ENCODE data around the gene RAB1B.
"Not testable (repeated sequence)": the region's sequence is repeated elsewhere in the genome, so short reads cannot be mapped to it uniquely, and the experiment has no call there.

RAB1B gene

DNA sequence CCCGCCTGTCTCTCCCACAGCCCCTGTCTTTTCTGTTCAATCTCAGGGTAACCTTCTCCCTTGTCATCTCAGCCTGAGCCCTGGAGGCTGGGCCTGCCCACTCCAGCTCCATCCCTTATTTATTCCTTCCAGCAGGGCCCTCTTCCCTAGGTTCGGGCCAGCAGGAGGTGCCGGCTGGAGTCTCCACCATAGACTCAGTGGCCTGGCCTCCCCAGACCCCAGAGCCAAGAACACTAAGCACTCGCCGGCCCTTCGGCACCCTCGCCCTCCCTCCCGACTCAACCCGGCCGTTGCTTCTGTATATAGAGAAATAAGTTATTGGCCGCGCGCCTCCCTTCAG is 1.4 kb upstream of the RAB1B start:
- peak overlapping the region; percentile 63 for H3K9ac ChIP-seq (ENCODE audit: low read depth, low read length)
- no peaks in the 10 kb centered on the region for H3K4me1 ChIP-seq (ENCODE audit: insufficient read depth, low read length)
- H3K36me3 ChIP-seq (ENCODE audit: insufficient read depth, low read length), result no peaks in the 10 kb centered on the region
- H3K9me3 ChIP-seq (ENCODE audit: control insufficient read depth, insufficient read depth, low read length), result no peaks in the 10 kb centered on the region

DNA sequence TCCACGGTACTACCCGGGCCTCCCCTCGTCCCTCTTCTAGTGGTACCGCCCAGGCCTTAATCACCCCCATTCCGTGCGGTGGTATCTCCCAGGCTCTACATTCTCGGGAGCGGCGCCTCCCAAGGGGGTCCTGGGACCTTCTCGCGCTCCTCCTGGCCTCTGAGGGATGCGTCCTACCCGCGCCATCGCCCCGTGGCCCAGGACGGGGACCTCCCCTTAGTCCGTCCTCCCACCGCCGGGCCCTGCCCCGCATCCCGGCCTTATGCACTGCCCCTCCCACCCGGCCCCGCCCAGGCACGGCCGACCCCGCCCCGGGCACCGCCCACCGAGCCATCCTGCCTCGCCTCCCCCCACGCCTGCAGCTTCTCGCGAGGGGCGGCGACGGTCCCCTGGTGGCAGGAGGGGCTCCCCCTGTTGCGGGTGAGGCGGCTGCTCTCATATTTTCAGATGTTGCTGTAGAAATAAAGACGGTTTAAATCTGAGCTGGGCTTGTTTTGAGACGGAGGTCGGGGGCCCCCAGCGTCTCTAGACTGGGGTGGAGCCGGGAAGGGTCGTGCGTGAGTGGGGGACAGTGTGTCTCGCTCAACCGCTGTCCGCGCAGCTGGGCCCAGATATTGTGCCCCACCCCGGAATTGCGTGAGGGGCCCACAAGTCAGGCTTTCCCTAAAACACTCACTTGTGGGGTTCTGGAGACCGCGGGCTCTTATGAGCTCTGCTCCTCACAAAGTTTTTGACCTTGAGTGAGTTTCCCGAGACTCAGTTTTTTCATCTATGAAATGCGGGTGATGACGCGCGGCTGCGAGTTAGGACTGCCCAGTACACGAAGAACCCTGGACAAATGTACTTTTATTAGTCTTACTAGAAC is 828 bp upstream of the RAB1B start:
- Histone ChIP-seq H3K9ac (ENCODE audit: low read depth, low read length) (peak overlapping the region; percentile 82), H3K36me3 (ENCODE audit: insufficient read depth, low read length) (peaks cover 4% of the 10 kb centered on the region; the same call in 1 of the 2 replicates), H3K4me1 (ENCODE audit: insufficient read depth, low read length) (no peaks in the 10 kb centered on the region), H3K9me3 (ENCODE audit: control insufficient read depth, insufficient read depth, low read length) (no peaks in the 10 kb centered on the region)

GRCh38 chr11:66268952-66269905 is 790 bp downstream of the RAB1B start:
- H3K36me3 ChIP-seq (ENCODE audit: insufficient read depth, low read length), result peaks cover 11% of the 10 kb centered on the region; the same call in 1 of the 2 replicates
- H3K9me3 ChIP-seq (ENCODE audit: control insufficient read depth, insufficient read depth, low read length), result no peaks in the 10 kb centered on the region
- no peaks in the 10 kb centered on the region for H3K4me1 ChIP-seq (ENCODE audit: insufficient read depth, low read length)
- H3K9ac ChIP-seq (ENCODE audit: low read depth, low read length), result peak overlapping the region; percentile 82

DNA sequence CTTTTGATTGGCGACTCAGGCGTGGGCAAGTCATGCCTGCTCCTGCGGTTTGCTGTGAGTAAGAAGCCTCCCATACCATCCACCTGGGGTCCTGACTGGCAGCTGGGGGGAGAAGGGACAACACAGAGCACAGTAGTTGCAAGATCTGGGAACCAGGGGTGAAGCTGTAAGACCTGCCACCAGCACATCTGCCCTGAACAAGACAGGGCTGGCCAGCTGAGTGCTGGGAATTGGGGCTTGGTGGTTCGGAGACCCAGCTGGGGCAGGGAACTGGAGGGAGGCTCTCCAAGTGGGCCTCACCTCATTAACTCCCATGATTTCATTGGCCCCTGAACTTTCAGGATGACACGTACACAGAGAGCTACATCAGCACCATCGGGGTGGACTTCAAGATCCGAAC is 3.4 kb downstream of the RAB1B start:
- H3K9me3 ChIP-seq (ENCODE audit: control insufficient read depth, insufficient read depth, low read length), result no peaks in the 10 kb centered on the region
- peaks cover 17% of the 10 kb centered on the region; the same call in 1 of the 2 replicates for H3K36me3 ChIP-seq (ENCODE audit: insufficient read depth, low read length)
- H3K4me1 ChIP-seq (ENCODE audit: insufficient read depth, low read length), result no peaks in the 10 kb centered on the region
- no peak overlapping the region for H3K9ac ChIP-seq (ENCODE audit: low read depth, low read length)

DNA sequence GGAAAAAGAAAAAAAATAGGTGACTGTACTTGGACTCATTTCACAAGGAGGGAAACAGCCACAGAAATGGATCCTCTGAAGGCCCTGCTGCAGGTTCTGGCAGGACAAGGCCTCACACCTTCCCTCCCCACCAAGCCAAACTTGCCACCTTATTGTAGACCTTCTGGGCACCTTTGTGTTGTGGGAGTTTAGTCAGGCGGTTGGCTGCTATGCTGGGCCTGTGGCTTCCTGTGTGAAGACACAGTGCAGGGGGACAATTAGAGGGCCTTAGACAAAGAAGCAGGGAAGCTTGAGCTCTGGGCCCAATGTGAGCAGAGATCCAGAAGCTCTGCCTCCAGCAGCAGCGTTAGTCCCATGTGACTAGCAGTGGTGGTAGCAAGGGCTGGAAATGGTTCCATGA is 4.2 kb downstream of the RAB1B start:
- H3K36me3 ChIP-seq (ENCODE audit: insufficient read depth, low read length), result peaks cover 17% of the 10 kb centered on the region; the same call in 1 of the 2 replicates
- H3K9me3 ChIP-seq (ENCODE audit: control insufficient read depth, insufficient read depth, low read length), result no peaks in the 10 kb centered on the region
- H3K9ac ChIP-seq (ENCODE audit: low read depth, low read length), result no peak overlapping the region
- no peaks in the 10 kb centered on the region; the same call in 1 of the 2 replicates for H3K4me1 ChIP-seq (ENCODE audit: insufficient read depth, low read length)

GRCh38 chr11:66274219-66274618 is 5.8 kb downstream of the RAB1B start:
- Histone ChIP-seq H3K9me3 (ENCODE audit: control insufficient read depth, insufficient read depth, low read length) (no peaks in the 10 kb centered on the region), H3K9ac (ENCODE audit: low read depth, low read length) (no peak overlapping the region), H3K36me3 (ENCODE audit: insufficient read depth, low read length) (peaks cover 17% of the 10 kb centered on the region; the same call in 1 of the 2 replicates), H3K4me1 (ENCODE audit: insufficient read depth, low read length) (peaks cover 2% of the 10 kb centered on the region; the same call in 1 of the 2 replicates)

DNA sequence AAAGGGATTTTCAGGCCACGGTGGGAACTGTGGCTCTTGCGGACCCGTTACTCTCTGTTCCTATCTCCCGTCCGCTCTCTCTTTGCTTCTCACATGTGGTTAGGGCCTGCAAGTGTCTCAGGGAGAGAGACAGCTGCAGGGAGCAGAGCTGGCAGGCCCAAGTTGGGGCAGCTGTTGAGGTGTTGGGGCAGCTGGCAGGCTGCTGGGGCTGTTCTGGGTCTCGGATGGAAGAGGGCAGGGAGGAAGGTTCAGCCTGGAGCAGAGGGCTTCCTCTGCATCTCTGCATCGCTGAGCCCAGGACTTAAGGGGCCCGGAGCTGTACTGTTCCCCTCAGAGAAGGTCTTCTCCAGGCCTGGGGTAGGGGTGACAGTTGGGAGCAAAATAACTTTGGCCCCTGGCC is 7.0 kb downstream of the RAB1B start:
- Histone ChIP-seq H3K4me1 (ENCODE audit: insufficient read depth, low read length) (peaks cover 2% of the 10 kb centered on the region; the same call in 1 of the 2 replicates), H3K9me3 (ENCODE audit: control insufficient read depth, insufficient read depth, low read length) (no peaks in the 10 kb centered on the region), H3K36me3 (ENCODE audit: insufficient read depth, low read length) (peaks cover 17% of the 10 kb centered on the region; the same call in 1 of the 2 replicates), H3K9ac (ENCODE audit: low read depth, low read length) (no peak overlapping the region)

GRCh38 chr11:66275984-66276612 is 7.7 kb downstream of the RAB1B start:
- no peak overlapping the region for H3K9ac ChIP-seq (ENCODE audit: low read depth, low read length)
- peaks cover 17% of the 10 kb centered on the region; the same call in 1 of the 2 replicates for H3K36me3 ChIP-seq (ENCODE audit: insufficient read depth, low read length)
- no peaks in the 10 kb centered on the region for H3K9me3 ChIP-seq (ENCODE audit: control insufficient read depth, insufficient read depth, low read length)
- peaks cover 3% of the 10 kb centered on the region; the same call in 1 of the 2 replicates for H3K4me1 ChIP-seq (ENCODE audit: insufficient read depth, low read length)

- H3K36me3 ChIP-seq (ENCODE audit: insufficient read depth, low read length), result peaks cover 17% of the 10 kb centered on the region; the same call in 1 of the 2 replicates
- H3K9ac ChIP-seq (ENCODE audit: low read depth, low read length); H3K4me1 ChIP-seq (ENCODE audit: insufficient read depth, low read length); H3K9me3 ChIP-seq (ENCODE audit: control insufficient read depth, insufficient read depth, low read length): not testable (repeated sequence)
Observed at GRCh38 chr11:66276619-66277018, 8.2 kb downstream of the RAB1B start.

- H3K9ac ChIP-seq (ENCODE audit: low read depth, low read length); H3K4me1 ChIP-seq (ENCODE audit: insufficient read depth, low read length); H3K9me3 ChIP-seq (ENCODE audit: control insufficient read depth, insufficient read depth, low read length): not testable (repeated sequence)
- peaks cover 17% of the 10 kb centered on the region; the same call in 1 of the 2 replicates for H3K36me3 ChIP-seq (ENCODE audit: insufficient read depth, low read length)
Observed at GRCh38 chr11:66277064-66277463, 8.6 kb downstream of the RAB1B start.

- H3K9me3 ChIP-seq (ENCODE audit: control insufficient read depth, insufficient read depth, low read length), result no peaks in the 10 kb centered on the region
- H3K9ac ChIP-seq (ENCODE audit: low read depth, low read length), result peak within 1 kb of the TSS; percentile 51
- H3K4me1 ChIP-seq (ENCODE audit: insufficient read depth, low read length), result peaks cover 7% of the 10 kb centered on the region; the same call in 1 of the 2 replicates
- peaks cover 11% of the 10 kb centered on the region; the same call in 1 of the 2 replicates for H3K36me3 ChIP-seq (ENCODE audit: insufficient read depth, low read length)
Observed at GRCh38 chr11:66277471-66278362, 9.3 kb downstream of the RAB1B start, which contains the start of gene CNIH2. Gene CNIH2, plus strand, starts transcription at chr11:66278175. Its CDS starts 282 bp downstream, at chr11:66278457.

DNA sequence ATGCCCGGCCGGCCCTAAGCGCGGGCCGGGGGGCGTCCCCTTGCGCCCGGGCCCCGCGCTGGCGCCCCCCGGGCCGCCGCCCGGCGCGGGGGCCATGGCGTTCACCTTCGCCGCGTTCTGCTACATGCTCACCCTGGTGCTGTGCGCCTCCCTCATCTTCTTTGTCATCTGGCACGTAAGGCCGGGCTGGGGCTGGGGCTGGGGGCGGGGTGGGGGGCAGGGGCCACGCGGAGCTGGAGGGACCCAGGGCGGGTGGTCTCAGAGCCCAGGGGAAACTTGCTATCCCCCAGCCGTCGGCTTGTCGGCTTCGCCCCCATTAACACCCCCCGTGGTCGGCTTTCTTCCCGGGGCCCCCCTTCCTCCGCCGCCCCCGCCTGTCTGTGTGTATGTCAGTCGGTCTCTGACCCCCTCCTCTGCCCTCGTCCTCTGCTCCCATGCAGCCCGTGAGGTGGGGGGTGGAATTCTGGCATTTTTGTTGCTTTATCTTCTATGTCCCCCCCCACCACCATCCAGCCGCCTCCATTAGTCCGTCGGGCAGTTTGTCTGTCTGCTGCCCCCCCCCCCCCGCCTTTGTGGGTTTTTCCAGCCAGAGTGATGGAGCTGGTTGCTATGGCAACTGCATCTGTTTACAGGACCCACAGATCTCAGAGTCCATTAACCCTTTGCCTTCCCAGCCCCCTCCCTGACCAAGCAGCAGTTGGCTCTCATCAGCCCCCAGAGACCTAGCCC is 10.1 kb downstream of the RAB1B start:
- H3K9ac ChIP-seq (ENCODE audit: low read depth, low read length), result peak overlapping the region; percentile 20; the same call in 1 of the 2 replicates
- peaks cover 7% of the 10 kb centered on the region; the same call in 1 of the 2 replicates for H3K36me3 ChIP-seq (ENCODE audit: insufficient read depth, low read length)
- peaks cover 10% of the 10 kb centered on the region; the same call in 1 of the 2 replicates for H3K4me1 ChIP-seq (ENCODE audit: insufficient read depth, low read length)
- H3K9me3 ChIP-seq (ENCODE audit: control insufficient read depth, insufficient read depth, low read length), result no peaks in the 10 kb centered on the region
